ENCODE results near the gene RAB8B. TPM values are rescaled to one million over a fixed set of nuclear protein-coding genes. Genes with fewer than 3 reads are reported as not detected.
A peak's percentile ranks its signal among the peaks of the same experiment; 100 is the strongest.

Gene RAB8B
- total RNA-seq, 2 donors from 2014 or later: 21.9 to 28.8 TPM

GRCh38 chr15:63178034-63178433 is 11.4 kb upstream of the RAB8B start:
- Histone ChIP-seq H3K27me3 (ENCODE audit: control insufficient read depth, insufficient read depth, low read length, poor library complexity, severe bottlenecking) (no peaks in the 10 kb centered on the region), H3K27ac (ENCODE audit: low read depth, low read length) (no peak overlapping the region), H3K4me1 (ENCODE audit: control insufficient read depth, insufficient read depth, low read length) (peaks cover 10% of the 10 kb centered on the region), H3K36me3 (ENCODE audit: control insufficient read depth, insufficient read depth, low read length) (no peaks in the 10 kb centered on the region), H3K9ac (ENCODE audit: extremely low read depth, low read length, poor library complexity, severe bottlenecking) (no peak overlapping the region), H3K9me3 (ENCODE audit: control insufficient read depth, low read length) (no peaks in the 10 kb centered on the region), H3K4me3 (ENCODE audit: low read length) (no peak overlapping the region)
- Mint-ChIP-seq H3K9me3 (no peaks in the 10 kb centered on the region), H3K4me1 (peaks cover 14% of the 10 kb centered on the region), H3K27me3 (ENCODE audit: insufficient read depth) (no peaks in the 10 kb centered on the region), H3K36me3 (ENCODE audit: low read depth) (no peaks in the 10 kb centered on the region), H3K4me3 (no peak overlapping the region), H3K27ac (no peak overlapping the region)
- TF ChIP-seq CTCF (conservative IDR thresholded peaks at IDR 0.05): no peak
- WGBS, 2 experiments (ENCODE audit: insufficient coverage in 1 of 2, insufficient read length in 1 of 2): 62 to 75% methylated on average over 3 to 5 of the region's 5 CpGs
- peak; percentile 66 for DNase-seq

GRCh38 chr15:63180746-63181145 is 8.7 kb upstream of the RAB8B start:
- Histone ChIP-seq H3K4me1 (ENCODE audit: control insufficient read depth, insufficient read depth, low read length) (peaks cover 7% of the 10 kb centered on the region), H3K27ac (ENCODE audit: low read depth, low read length) (no peak overlapping the region), H3K36me3 (ENCODE audit: control insufficient read depth, insufficient read depth, low read length) (no peaks in the 10 kb centered on the region), H3K27me3 (ENCODE audit: control insufficient read depth, insufficient read depth, low read length, poor library complexity, severe bottlenecking) (no peaks in the 10 kb centered on the region), H3K9me3 (ENCODE audit: control insufficient read depth, low read length) (no peaks in the 10 kb centered on the region), H3K4me3 (ENCODE audit: low read length) (no peak overlapping the region), H3K9ac (ENCODE audit: extremely low read depth, low read length, poor library complexity, severe bottlenecking) (no peak overlapping the region)
- Mint-ChIP-seq H3K27ac (no peak overlapping the region), H3K27me3 (ENCODE audit: insufficient read depth) (no peaks in the 10 kb centered on the region), H3K36me3 (ENCODE audit: low read depth) (no peaks in the 10 kb centered on the region), H3K4me3 (no peak overlapping the region), H3K4me1 (peaks cover 11% of the 10 kb centered on the region), H3K9me3 (no peaks in the 10 kb centered on the region)
- DNase-seq: no peak
- WGBS, 2 experiments (ENCODE audit: insufficient coverage in 1 of 2, insufficient read length in 1 of 2): 89 to 91% methylated on average over 1 of the region's 2 CpGs
- no peak for TF ChIP-seq CTCF (conservative IDR thresholded peaks at IDR 0.05)

DNA sequence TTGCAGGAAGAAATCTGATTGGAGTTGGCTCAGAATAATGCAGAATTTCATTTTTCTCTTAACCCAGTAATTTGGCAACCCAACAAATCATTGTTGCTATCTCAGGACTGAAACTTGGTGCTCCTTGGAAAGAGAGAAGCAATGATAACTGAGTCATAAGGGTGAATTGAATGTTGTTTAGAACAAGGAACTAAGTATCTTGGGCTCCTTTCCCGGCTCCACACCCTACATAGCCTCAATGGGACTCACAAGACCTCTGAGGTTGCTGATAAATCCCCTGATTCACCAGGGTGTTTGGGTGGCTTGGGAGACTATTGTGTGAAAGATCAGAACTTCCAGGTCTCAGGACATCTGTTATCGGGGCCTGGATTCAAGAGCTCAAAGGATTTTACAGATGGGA is 7.8 kb upstream of the RAB8B start:
- H3K4me3 ChIP-seq (ENCODE audit: low read length): no peak overlapping the region
- H3K9ac ChIP-seq (ENCODE audit: extremely low read depth, low read length, poor library complexity, severe bottlenecking): no peak overlapping the region
- H3K9me3 ChIP-seq (ENCODE audit: control insufficient read depth, low read length): no peaks in the 10 kb centered on the region
- no peaks in the 10 kb centered on the region for H3K36me3 ChIP-seq (ENCODE audit: control insufficient read depth, insufficient read depth, low read length)
- no peak for DNase-seq
- Mint-ChIP-seq H3K36me3 (ENCODE audit: low read depth) (no peaks in the 10 kb centered on the region), H3K27ac (no peak overlapping the region), H3K27me3 (ENCODE audit: insufficient read depth) (peaks cover 6% of the 10 kb centered on the region), H3K4me1 (peaks cover 11% of the 10 kb centered on the region), H3K9me3 (no peaks in the 10 kb centered on the region), H3K4me3 (no peak overlapping the region)
- no peak for TF ChIP-seq CTCF (conservative IDR thresholded peaks at IDR 0.05)
- no peaks in the 10 kb centered on the region for H3K27me3 ChIP-seq (ENCODE audit: control insufficient read depth, insufficient read depth, low read length, poor library complexity, severe bottlenecking)
- peaks cover 7% of the 10 kb centered on the region for H3K4me1 ChIP-seq (ENCODE audit: control insufficient read depth, insufficient read depth, low read length)
- whole genome bisulfite sequencing, 2 experiments (ENCODE audit: insufficient coverage in 1 of 2, insufficient read length in 1 of 2): 97% methylated on average over 2 of the region's 2 CpGs; no CpG with 5 or more reads in 1 of the 2 experiments
- H3K27ac ChIP-seq (ENCODE audit: low read depth, low read length): no peak overlapping the region
